ENCODE data around the gene NEK6. TPM values are rescaled to one million over a fixed set of nuclear protein-coding genes. Genes with fewer than 3 reads are reported as not detected.

NEK6 gene
- total and polyA plus RNA-seq, 11 donors = 1.8 to 42.4 (median 6.4) TPM

- Histone ChIP-seq H3K27me3 (no peaks in the 10 kb centered on the region), H3K4me3 (no peak overlapping the region), H3K9me3 (no peaks in the 10 kb centered on the region), H3K4me1 (peaks cover 0 to 72% (median 26%) of the 10 kb centered on the region in 12 donors), H3K27ac (peak overlapping the region in 1 of 12 donors; percentile 75), H3K36me3 (peaks cover 0 to 17% (median 0%) of the 10 kb centered on the region in 9 donors)
- intact Hi-C loops (cut with DNase I) = no loop called here
- ATAC-seq (peak in 3 of 4 donors; percentile 49 to 69 (median 53)), DNase-seq (no peak)
- WGBS, 4 donors = 74 to 83% (median 78%) methylated on average over 12 to 14 of the region's 14 CpGs
- TF ChIP-seq POLR2A (IDR thresholded peaks at IDR 0.05) = no peak
- TF ChIP-seq, protein P1, sequence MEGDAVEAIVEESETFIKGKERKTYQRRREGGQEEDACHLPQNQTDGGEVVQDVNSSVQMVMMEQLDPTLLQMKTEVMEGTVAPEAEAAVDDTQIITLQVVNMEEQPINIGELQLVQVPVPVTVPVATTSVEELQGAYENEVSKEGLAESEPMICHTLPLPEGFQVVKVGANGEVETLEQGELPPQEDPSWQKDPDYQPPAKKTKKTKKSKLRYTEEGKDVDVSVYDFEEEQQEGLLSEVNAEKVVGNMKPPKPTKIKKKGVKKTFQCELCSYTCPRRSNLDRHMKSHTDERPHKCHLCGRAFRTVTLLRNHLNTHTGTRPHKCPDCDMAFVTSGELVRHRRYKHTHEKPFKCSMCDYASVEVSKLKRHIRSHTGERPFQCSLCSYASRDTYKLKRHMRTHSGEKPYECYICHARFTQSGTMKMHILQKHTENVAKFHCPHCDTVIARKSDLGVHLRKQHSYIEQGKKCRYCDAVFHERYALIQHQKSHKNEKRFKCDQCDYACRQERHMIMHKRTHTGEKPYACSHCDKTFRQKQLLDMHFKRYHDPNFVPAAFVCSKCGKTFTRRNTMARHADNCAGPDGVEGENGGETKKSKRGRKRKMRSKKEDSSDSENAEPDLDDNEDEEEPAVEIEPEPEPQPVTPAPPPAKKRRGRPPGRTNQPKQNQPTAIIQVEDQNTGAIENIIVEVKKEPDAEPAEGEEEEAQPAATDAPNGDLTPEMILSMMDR (IDR thresholded peaks at IDR 0.05) = no peak
Observed at GRCh38 chr9:124270504-124271335, 13.0 kb downstream of the NEK6 start.

GRCh38 chr9:124271660-124272059, 13.9 kb downstream of the NEK6 start:
- WGBS, 4 donors = 72 to 80% (median 76%) methylated on average over 6 to 7 of the region's 7 CpGs
- no peak overlapping the region for H3K4me3 ChIP-seq
- TF ChIP-seq POLR2A (IDR thresholded peaks at IDR 0.05) = no peak
- TF ChIP-seq, protein P1 (IDR thresholded peaks at IDR 0.05) = no peak
- no peaks in the 10 kb centered on the region for H3K27me3 ChIP-seq
- DNase-seq = no peak
- peak overlapping the region in 1 of 12 donors; percentile 75 for H3K27ac ChIP-seq
- H3K9me3 ChIP-seq = no peaks in the 10 kb centered on the region
- H3K4me1 ChIP-seq = peaks cover 0 to 64% (median 24%) of the 10 kb centered on the region in 12 donors
- peaks cover 0 to 17% (median 0%) of the 10 kb centered on the region in 9 donors for H3K36me3 ChIP-seq
- intact Hi-C loops (cut with DNase I) = no loop called here
- ATAC-seq = peak in 2 of 4 donors; percentile 13 to 14

- peaks cover 0 to 64% (median 22%) of the 10 kb centered on the region in 12 donors for H3K4me1 ChIP-seq
- peaks cover 0 to 13% (median 0%) of the 10 kb centered on the region in 9 donors for H3K36me3 ChIP-seq
- 82 to 88% (median 87%) methylated on average over 7 of the region's 7 CpGs for WGBS, 4 donors
- intact Hi-C loops (cut with DNase I) = no loop called here
- TF ChIP-seq POLR2A (IDR thresholded peaks at IDR 0.05) = no peak
- TF ChIP-seq, protein P1 (IDR thresholded peaks at IDR 0.05) = no peak
- peak overlapping the region in 1 of 12 donors; percentile 75 for H3K27ac ChIP-seq
- no peak overlapping the region for H3K4me3 ChIP-seq
- H3K9me3 ChIP-seq = no peaks in the 10 kb centered on the region
- DNase-seq (no peak), ATAC-seq (no peak)
- H3K27me3 ChIP-seq = no peaks in the 10 kb centered on the region
Observed at GRCh38 chr9:124272118-124272517, 14.4 kb downstream of the NEK6 start.

DNA sequence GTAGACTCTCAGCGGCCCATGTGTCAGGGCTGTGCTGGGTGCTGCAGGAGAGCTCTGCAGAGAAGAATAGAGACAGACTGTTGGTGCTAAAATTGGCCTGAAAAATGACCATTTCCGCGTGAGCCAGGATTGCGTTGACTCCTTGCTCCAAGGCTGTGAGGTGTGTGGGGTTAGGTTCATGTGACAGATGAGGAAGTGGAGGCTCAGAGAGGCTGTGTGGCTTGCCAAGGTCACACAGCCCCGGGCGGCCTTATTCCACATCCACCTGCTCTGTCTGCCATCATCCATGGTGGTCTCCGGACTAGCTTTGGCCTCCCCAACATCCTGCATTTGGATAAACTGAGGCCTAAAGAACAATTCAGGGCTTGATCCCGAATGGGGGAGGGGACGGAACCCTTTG, 15.2 kb downstream of the NEK6 start:
- H3K4me3 ChIP-seq = no peak overlapping the region
- ATAC-seq = no peak
- peak overlapping the region in 1 of 12 donors; percentile 75 for H3K27ac ChIP-seq

More for the DNA sequence above, 15.2 kb downstream of the NEK6 start:
- peaks cover 0 to 14% (median 0%) of the 10 kb centered on the region in 9 donors for H3K36me3 ChIP-seq
- intact Hi-C loops (cut with DNase I) = no loop called here
- peaks cover 0 to 64% (median 15%) of the 10 kb centered on the region in 12 donors for H3K4me1 ChIP-seq
- DNase-seq = no peak
- WGBS, 4 donors = 86 to 88% (median 86%) methylated on average over 8 to 9 of the region's 9 CpGs
- TF ChIP-seq, protein P1 (IDR thresholded peaks at IDR 0.05) = no peak
- TF ChIP-seq POLR2A (IDR thresholded peaks at IDR 0.05) = no peak
- no peaks in the 10 kb centered on the region for H3K9me3 ChIP-seq
- no peaks in the 10 kb centered on the region for H3K27me3 ChIP-seq
